ENCODE results near the gene KANSL1L.
"Not testable (repeated sequence)": the region's sequence is repeated elsewhere in the genome, so short reads cannot be mapped to it uniquely, and the experiment has no call there.

Gene KANSL1L

GRCh38 chr2:210171309-210172218 is at the start of gene KANSL1L:
Gene KANSL1L, minus strand, starts transcription at chr2:210171409. Its CDS starts 16,827 bp downstream, at chr2:210154582.
- peak; percentile 67 to 99 (median 96) for DNase-seq

GRCh38 chr2:210215120-210215519 is 43.9 kb upstream of the KANSL1L start:
- no peak for DNase-seq

- no peak for DNase-seq
These were observed 39.0 kb upstream of the KANSL1L start for GRCh38 chr2:210210185-210210584.

GRCh38 chr2:210207929-210208328 is 36.7 kb upstream of the KANSL1L start:
- DNase-seq = no peak

GRCh38 chr2:210203558-210203957 is 32.3 kb upstream of the KANSL1L start:
- DNase-seq = no peak

- no peak for DNase-seq
These were observed 31.9 kb upstream of the KANSL1L start for GRCh38 chr2:210203147-210203546.

GRCh38 chr2:210199854-210200253 is 28.6 kb upstream of the KANSL1L start:
- no peak for DNase-seq

- peak in 1 of 58 donors; percentile 4 for DNase-seq
These were observed 28.1 kb upstream of the KANSL1L start for GRCh38 chr2:210199186-210199765.

GRCh38 chr2:210198326-210198725 is 27.1 kb upstream of the KANSL1L start:
- no peak for DNase-seq

GRCh38 chr2:210197720-210198119 is 26.5 kb upstream of the KANSL1L start:
- no peak for DNase-seq

GRCh38 chr2:210195101-210195852 is 24.1 kb upstream of the KANSL1L start:
- DNase-seq = peak in 1 of 58 donors; percentile 53

GRCh38 chr2:210190345-210190744 is 19.1 kb upstream of the KANSL1L start:
- no peak for DNase-seq

- DNase-seq = no peak
These were observed 18.4 kb upstream of the KANSL1L start for GRCh38 chr2:210189452-210190138.

- DNase-seq = no peak
These were observed 17.5 kb upstream of the KANSL1L start for GRCh38 chr2:210188755-210189154.

- no peak for DNase-seq
These were observed 17.0 kb upstream of the KANSL1L start for GRCh38 chr2:210188190-210188589.

GRCh38 chr2:210183936-210184335 is 12.7 kb upstream of the KANSL1L start:
- DNase-seq = not testable (repeated sequence)

GRCh38 chr2:210181606-210182088 is 10.4 kb upstream of the KANSL1L start:
- DNase-seq = not testable (repeated sequence)

GRCh38 chr2:210181033-210181605 is 9.9 kb upstream of the KANSL1L start:
- DNase-seq = not testable (repeated sequence)

- no peak for DNase-seq
These were observed 9.3 kb upstream of the KANSL1L start for GRCh38 chr2:210180477-210180876.

GRCh38 chr2:210179351-210179990 is 8.3 kb upstream of the KANSL1L start:
- no peak for DNase-seq
